K562 (cell line): ENCODE results near the gene CRYZ. TPM values are rescaled to one million over a fixed set of nuclear protein-coding genes. Genes with fewer than 3 reads are reported as not detected.

ENCODE experiments used
- ATAC-seq: fragments of 200-7000 bp; cut with Tn5 transposase; 3 replicates; pipeline ENCODE4 v1.9.1; 2020; ENCODE audit warnings: moderate library complexity
- BruUV-seq: library from RNA; stranded (reverse); fragments of 400-500 nt; replicated peaks from 2 replicates; lab custom pipeline; 2021; lab: Mats Ljungman, UMichigan
- CTCF ChIA-PET: fragments of 300-600 bp; formaldehyde crosslinking; extraction: SDS; loops from one replicate; lab custom pipeline; 2021; ENCODE audit warnings: low intra/inter-chr PET ratio; lab: Yijun Ruan, JAX
- POLR2A ChIA-PET: fragments of 300-600, 350-650 bp; sonication (Branson Sonifier 250); formaldehyde crosslinking; extraction: SDS; loops from one replicate; lab custom pipeline; 2021; ENCODE audit warnings: antibody characterized with exemption, inconsistent platforms; lab: Yijun Ruan, JAX
- DNase-seq, 4 experiments: peaks; one replicate each; pipeline versions ENCODE4 v3.0.0 to v3.0.0-alpha.2; 2011 to 2018; ENCODE audit warnings: low spot score in 3 of 4, mixed read lengths in 3 of 4; ENCODE audit errors: extremely low read depth in 1 of 4
- FAIRE-seq: peaks from 2 replicates; lab custom pipeline; 2011; peaks lifted over from hg19 to GRCh38; lab: Jason Lieb, UNC
- H2AFZ ChIP-seq: 2 replicates; pipeline ENCODE4 v1.6.0; 2011; ENCODE audit warnings: low read depth, low read length, control low read depth, inconsistent platforms
- H3K27ac ChIP-seq: fragments of 200-600 bp; 3 replicates; pipeline ENCODE4 v1.8.0; 2011; ENCODE audit warnings: low read depth, mild to moderate bottlenecking, control low read depth, inconsistent platforms, low read length, moderate library complexity, mixed read lengths; ENCODE audit errors: extremely low read depth
- H3K27me3 ChIP-seq, 2 experiments: fragments of 300-600 bp in 1 of 2; 2 replicates in 1 of 2; 3 replicates in 1 of 2; pipeline versions ENCODE4 v1.6.0 to v1.8.0; 2011; ENCODE audit warnings: inconsistent platforms in 2 of 2, low read length in 2 of 2, mild to moderate bottlenecking in 1 of 2, mixed read lengths in 1 of 2, moderate library complexity in 1 of 2; ENCODE audit not compliant: control insufficient read depth in 2 of 2, insufficient read depth in 2 of 2
- H3K36me3 ChIP-seq: fragments of 300-600 bp; 3 replicates; pipeline ENCODE4 v1.8.0; 2011; ENCODE audit warnings: mild to moderate bottlenecking, low read length, inconsistent platforms; ENCODE audit not compliant: control insufficient read depth, insufficient read depth
- H3K4me1 ChIP-seq, 2 experiments: fragments of 200-600 bp in 1 of 2; replicated peaks in 1 of 2; 2 replicates in 1 of 2; 3 replicates in 1 of 2; pipeline versions ENCODE4 v1.5.1 to v1.8.0; 2011; ENCODE audit warnings: inconsistent platforms in 2 of 2, low read length in 2 of 2, mild to moderate bottlenecking in 1 of 2, mixed read lengths in 1 of 2, moderate library complexity in 1 of 2; ENCODE audit not compliant: control insufficient read depth in 2 of 2, insufficient read depth in 2 of 2
- H3K4me2 ChIP-seq: 2 replicates; pipeline ENCODE4 v1.6.1; 2011; ENCODE audit warnings: low read length, control low read depth, inconsistent platforms, mixed read lengths; ENCODE audit not compliant: insufficient read depth
- H3K4me3 ChIP-seq: fragments of 200-600 bp; sonication (generic), shearing (Covaris generic); 2 replicates; pipeline ENCODE4 v1.5.1; 2016; ENCODE audit warnings: control low read depth, inconsistent platforms
- H3K79me2 ChIP-seq: fragments of 200-600 bp; 3 replicates; pipeline ENCODE4 v1.8.0; 2011; ENCODE audit warnings: low read length, inconsistent platforms; ENCODE audit not compliant: control insufficient read depth, insufficient read depth
- H3K9ac ChIP-seq, 2 experiments: 2 replicates each; pipeline versions ENCODE4 v1.6.0 to v1.6.1; 2011; ENCODE audit warnings: low read depth in 2 of 2, low read length in 2 of 2, control low read depth in 1 of 2, inconsistent platforms in 1 of 2, mild to moderate bottlenecking in 1 of 2, mixed read lengths in 1 of 2; ENCODE audit not compliant: insufficient read depth in 1 of 2
- H3K9me1 ChIP-seq: one replicate; pipeline ENCODE4 v1.6.0; 2011; ENCODE audit warnings: inconsistent platforms, mild to moderate bottlenecking, low read length, moderate library complexity; ENCODE audit not compliant: control insufficient read depth, insufficient read depth
- H3K9me3 ChIP-seq: replicated peaks from 2 replicates; pipeline ENCODE4 v1.5.1; 2011; ENCODE audit warnings: low read depth, low read length, inconsistent platforms; ENCODE audit not compliant: control insufficient read depth, insufficient read depth
- H4K20me1 ChIP-seq: replicated peaks from 2 replicates; pipeline ENCODE4 v1.6.1; 2011; ENCODE audit warnings: low read length, inconsistent platforms, mixed read lengths; ENCODE audit not compliant: control insufficient read depth, insufficient read depth
- BRF1 ChIP-seq: IDR thresholded peaks from 3 replicates; pipeline ENCODE4 v1.6.1; 2011; ENCODE audit warnings: borderline replicate concordance, mild to moderate bottlenecking; ENCODE audit not compliant: insufficient read length; ENCODE audit errors: extremely low read depth
- HINFP ChIP-seq: fragments of 450-650 bp; conservative IDR thresholded peaks from 2 replicates; pipeline ENCODE4 v1.6.1; 2016; ENCODE audit warnings: missing genetic modification characterization, low read depth, mild to moderate bottlenecking, control low read depth, missing compliant biosample characterization
- THRB ChIP-seq: fragments of 450-650 bp; formaldehyde crosslinking; conservative IDR thresholded peaks from 2 replicates; pipeline ENCODE4 v1.4.0; 2022; ENCODE audit warnings: mild to moderate bottlenecking, missing genetic modification characterization
- ZNF232 ChIP-seq: sonication (generic); formaldehyde crosslinking; IDR thresholded peaks from 2 replicates; pipeline ENCODE4 v1.8.0; 2022; ENCODE audit warnings: mild to moderate bottlenecking, missing genetic modification reagents
- WGBS: fragments of 100-300 bp; shearing (Covaris generic); methylation state at CpG from one replicate; pipeline ENCODE4 v1.1.6; 2016; ENCODE audit warnings: low coverage, mixed read lengths; ENCODE audit not compliant: insufficient coverage; ENCODE audit errors: missing lambda C conversion rate; 5-methylcytosine and 5-hydroxymethylcytosine counted together
- in situ Hi-C: fragments of 300-500 bp; cut with MboI; formaldehyde crosslinking; loops from 4 replicates; pipeline ENCODE4 v1.15.0; 2018; ENCODE audit warnings: inconsistent platforms, mixed read lengths
- intact Hi-C: fragments of 100-400 bp; cut with micrococcal nuclease; formaldehyde crosslinking; loops from 2 replicates; pipeline ENCODE4 v1.14.2; 2022
- polyA plus RNA-seq, 8 experiments: library from polyadenylated mRNA; depleted of rRNA in 4 of 8; stranded (reverse) in 5 of 8; unstranded in 3 of 8; fragments of >200 nt; fragmentation: Nextera tagmentation in 2 of 8; fragmentation: Illumina TruSeq in 1 of 8; extraction: Ambion mirVana in 2 of 8; extraction: Trizol in 1 of 8; gene quantifications; 2 replicates each; pipeline versions ENCODE4 v1.2.1 to v1.2.3, GENCODE V29; 2011 to 2014; ENCODE audit warnings: inconsistent platforms in 1 of 8, missing spikeins in 1 of 8
- total RNA-seq, 7 experiments: library from RNA; depleted of rRNA in 6 of 7; stranded (reverse); fragments of >200 nt in 6 of 7; fragmentation: Illumina TruSeq in 2 of 7; extraction: Trizol in 2 of 7; gene quantifications; 2 replicates each; pipeline versions ENCODE4 v1.2.1 to v1.2.3, GENCODE V29; 2011 to 2021; ENCODE audit warnings: low replicate concordance in 1 of 7

Gene CRYZ
- total and polyA plus RNA-seq, 9 of the 15 experiments (the other 6 are each of a cell fraction or from before 2014, with no cell fraction given): 51.7 to 179 (median 81.4) TPM

- no peak for TF ChIP-seq HINFP (tag)
- no peak for TF ChIP-seq THRB (CRISPR knock-in tag)
- no peak for TF ChIP-seq ZNF232 (CRISPR knock-in tag)
- no peak for TF ChIP-seq BRF1
- ChIA-PET CTCF (no interaction called here), POLR2A (no interaction called here)
- no peaks in the 10 kb centered on the region for H3K79me2 ChIP-seq
- no peaks in the 10 kb centered on the region for H3K4me1 ChIP-seq
- ATAC-seq (no peak), DNase-seq (no peak), FAIRE-seq (no peak)
- no peaks in the 10 kb centered on the region for H3K9me1 ChIP-seq
- 0% methylated on average over 2 of the region's 2 CpGs for WGBS
- no TSS peak for BruUV-seq
- intact Hi-C loops (no loop called here), in situ Hi-C loops (no loop called here)
- no peak overlapping the region for H2AFZ ChIP-seq
- H3K4me2 ChIP-seq: no peak overlapping the region
- H3K27me3 ChIP-seq: no peaks in the 10 kb centered on the region
- no peak overlapping the region for H3K4me3 ChIP-seq
- H3K36me3 ChIP-seq: no peaks in the 10 kb centered on the region
- H4K20me1 ChIP-seq: no peaks in the 10 kb centered on the region
- H3K9ac ChIP-seq: no peak overlapping the region
- no peaks in the 10 kb centered on the region for H3K9me3 ChIP-seq
- no peak overlapping the region for H3K27ac ChIP-seq
These were observed 53.0 kb downstream of the CRYZ start for GRCh38 chr1:74679811-74680210.
